Measurements from ENCODE around the gene EPHB6. TPM values are rescaled to one million over a fixed set of nuclear protein-coding genes. Genes with fewer than 3 reads are reported as not detected.

The EPHB6 gene
- total RNA-seq, 3 donors from 2014 or later: 5.2 to 29.8 (median 29.6) TPM

- TF ChIP-seq CTCF (IDR thresholded peaks at IDR 0.05): no peak
- no peak for TF ChIP-seq POLR2AphosphoS5 (IDR thresholded peaks at IDR 0.05)
- no peak for TF ChIP-seq POLR2A (IDR thresholded peaks at IDR 0.05)
- Histone ChIP-seq H3K36me3 (no peaks in the 10 kb centered on the region), H3K27ac (no peak overlapping the region), H3K27me3 (no peaks in the 10 kb centered on the region), H3K9me3 (no peaks in the 10 kb centered on the region), H3K4me3 (no peak overlapping the region), H3K4me1 (no peaks in the 10 kb centered on the region)
- DNase-seq (ENCODE audit: low spot score in 2 of 2): no peak
- intact Hi-C loops (cut with DNase I; ENCODE audit: low total_unique reads): no loop called here
Observed at GRCh38 chr7:142913566-142913965, 58.7 kb downstream of the EPHB6 start.

- no peak overlapping the region for H3K4me3 ChIP-seq
- H3K36me3 ChIP-seq: no peaks in the 10 kb centered on the region
- H3K9me3 ChIP-seq: no peaks in the 10 kb centered on the region
- no peak overlapping the region for H3K27ac ChIP-seq
- intact Hi-C loops (cut with DNase I; ENCODE audit: low total_unique reads): no loop called here
- H3K27me3 ChIP-seq: no peaks in the 10 kb centered on the region
- no peaks in the 10 kb centered on the region for H3K4me1 ChIP-seq
- TF ChIP-seq POLR2AphosphoS5 (IDR thresholded peaks at IDR 0.05) (no peak), CTCF (IDR thresholded peaks at IDR 0.05) (no peak), POLR2A (IDR thresholded peaks at IDR 0.05) (no peak)
- DNase-seq (ENCODE audit: low spot score in 2 of 2): no peak
Observed at GRCh38 chr7:142914121-142914520, 59.2 kb downstream of the EPHB6 start.

GRCh38 chr7:142915315-142915714, 60.4 kb downstream of the EPHB6 start:
- DNase-seq (ENCODE audit: low spot score in 2 of 2): no peak

GRCh38 chr7:142916508-142916907, 61.6 kb downstream of the EPHB6 start:
- no peaks in the 10 kb centered on the region for H3K9me3 ChIP-seq
- H3K27ac ChIP-seq: no peak overlapping the region
- no peak for DNase-seq (ENCODE audit: low spot score in 2 of 2)
- no peaks in the 10 kb centered on the region for H3K4me1 ChIP-seq
- TF ChIP-seq POLR2A (IDR thresholded peaks at IDR 0.05): no peak
- TF ChIP-seq POLR2AphosphoS5 (IDR thresholded peaks at IDR 0.05): no peak
- TF ChIP-seq CTCF (IDR thresholded peaks at IDR 0.05): no peak
- no peaks in the 10 kb centered on the region for H3K27me3 ChIP-seq
- no peak overlapping the region for H3K4me3 ChIP-seq
- intact Hi-C loops (cut with DNase I; ENCODE audit: low total_unique reads): no loop called here
- H3K36me3 ChIP-seq: no peaks in the 10 kb centered on the region

More at GRCh38 chr7:142915315-142915714, 60.4 kb downstream of the EPHB6 start:
- H3K4me3 ChIP-seq: no peak overlapping the region
- no peaks in the 10 kb centered on the region for H3K9me3 ChIP-seq
- TF ChIP-seq POLR2AphosphoS5 (IDR thresholded peaks at IDR 0.05) (no peak), POLR2A (IDR thresholded peaks at IDR 0.05) (no peak), CTCF (IDR thresholded peaks at IDR 0.05) (no peak)
- intact Hi-C loops (cut with DNase I; ENCODE audit: low total_unique reads): no loop called here
- H3K36me3 ChIP-seq: no peaks in the 10 kb centered on the region
- H3K4me1 ChIP-seq: no peaks in the 10 kb centered on the region
- H3K27me3 ChIP-seq: no peaks in the 10 kb centered on the region
- no peak overlapping the region for H3K27ac ChIP-seq

- Histone ChIP-seq H3K36me3 (no peaks in the 10 kb centered on the region), H3K27ac (no peak overlapping the region), H3K4me3 (no peak overlapping the region), H3K27me3 (no peaks in the 10 kb centered on the region), H3K4me1 (no peaks in the 10 kb centered on the region), H3K9me3 (no peaks in the 10 kb centered on the region)
- intact Hi-C loops (cut with DNase I; ENCODE audit: low total_unique reads): no loop called here
- DNase-seq (ENCODE audit: low spot score in 2 of 2): no peak
- no peak for TF ChIP-seq POLR2A (IDR thresholded peaks at IDR 0.05)
- TF ChIP-seq POLR2AphosphoS5 (IDR thresholded peaks at IDR 0.05): no peak
- TF ChIP-seq CTCF (IDR thresholded peaks at IDR 0.05): no peak
Observed at GRCh38 chr7:142917447-142917846, 62.6 kb downstream of the EPHB6 start.

All from breast epithelium (tissue), 4 donors.